Keratinocyte (primary cell): ENCODE measurements around the gene ADNP2. TPM values are rescaled to one million over a fixed set of nuclear protein-coding genes. Genes with fewer than 3 reads are reported as not detected.

Experiments
- DNase-seq: peaks from one replicate; pipeline ENCODE4 v3.0.0-alpha.2; 2011; ENCODE audit warnings: low read depth, missing footprints, low spot score
- FAIRE-seq: peaks from 2 replicates; lab custom pipeline; 2011; peaks lifted over from hg19 to GRCh38; lab: Jason Lieb, UNC
- H2AFZ ChIP-seq: 2 replicates; pipeline ENCODE4 v1.6.0; 2012; ENCODE audit warnings: low read length, control low read depth, inconsistent platforms; ENCODE audit not compliant: control insufficient read depth
- H3K27ac ChIP-seq: 2 replicates; pipeline ENCODE4 v1.5.1; 2011; ENCODE audit warnings: low read length; ENCODE audit not compliant: control insufficient read depth, insufficient read depth
- H3K27me3 ChIP-seq: 3 replicates; pipeline ENCODE4 v1.6.0; 2011; ENCODE audit warnings: low read length; ENCODE audit not compliant: control insufficient read depth, insufficient read depth; ENCODE audit errors: extremely low read depth
- H3K36me3 ChIP-seq, 2 experiments: 2 replicates in 1 of 2; 3 replicates in 1 of 2; pipeline ENCODE4 v1.5.1; 2011; ENCODE audit warnings: low read length in 2 of 2, mild to moderate bottlenecking in 1 of 2; ENCODE audit not compliant: control insufficient read depth in 2 of 2, insufficient read depth in 2 of 2; ENCODE audit errors: extremely low read depth in 1 of 2
- H3K4me1 ChIP-seq: 3 replicates; pipeline ENCODE4 v1.5.1; 2011; ENCODE audit warnings: low read length; ENCODE audit not compliant: control insufficient read depth, insufficient read depth; ENCODE audit errors: extremely low read depth
- H3K4me2 ChIP-seq: 3 replicates; pipeline ENCODE4 v1.6.0; 2011; ENCODE audit warnings: low read depth, low read length; ENCODE audit not compliant: control insufficient read depth, insufficient read depth; ENCODE audit errors: extremely low read depth
- H3K4me3 ChIP-seq, 3 experiments: fragments of 200-600 bp in 1 of 3; sonication (generic) in 1 of 3; 2 replicates in 2 of 3; 3 replicates in 1 of 3; pipeline ENCODE4 v1.5.1; 2011 to 2016; ENCODE audit warnings: low read length in 3 of 3, mild to moderate bottlenecking in 3 of 3, control low read depth in 2 of 3, inconsistent platforms in 1 of 3, low read depth in 1 of 3, mixed read lengths in 1 of 3, mixed run types in 1 of 3, moderate library complexity in 1 of 3; ENCODE audit not compliant: control insufficient read depth in 2 of 3, insufficient read depth in 2 of 3; ENCODE audit errors: extremely low read depth in 1 of 3
- H3K79me2 ChIP-seq: 2 replicates; pipeline ENCODE4 v1.6.0; 2012; ENCODE audit warnings: low read length; ENCODE audit not compliant: control insufficient read depth, insufficient read depth
- H3K9ac ChIP-seq: 3 replicates; pipeline ENCODE4 v1.6.0; 2011; ENCODE audit warnings: low read length; ENCODE audit not compliant: control insufficient read depth, insufficient read depth; ENCODE audit errors: extremely low read depth
- H3K9me1 ChIP-seq: 3 replicates; pipeline ENCODE4 v1.6.0; 2011; ENCODE audit warnings: low read length; ENCODE audit not compliant: control insufficient read depth, insufficient read depth; ENCODE audit errors: extremely low read depth
- H3K9me3 ChIP-seq: 2 replicates; pipeline ENCODE4 v1.5.1; 2012; ENCODE audit warnings: low read depth, low read length; ENCODE audit not compliant: control insufficient read depth
- H4K20me1 ChIP-seq: 3 replicates; pipeline ENCODE4 v1.6.0; 2011; ENCODE audit warnings: low read length; ENCODE audit not compliant: control insufficient read depth, insufficient read depth; ENCODE audit errors: extremely low read depth
- EZH2 ChIP-seq: IDR thresholded peaks from one replicate; pipeline ENCODE4 v1.6.1; 2012; ENCODE audit warnings: inconsistent platforms, mild to moderate bottlenecking, low read length, moderate library complexity
- dilution Hi-C: fragments of 300-500 bp; cut with MboI; formaldehyde crosslinking; loops from one replicate; pipeline ENCODE4 v1.7.0; 2020; ENCODE audit warnings: low sequenced_read_pairs; ENCODE audit not compliant: extremely low pct_ligation_motif_present
- polyA plus RNA-seq, 5 experiments: library from polyadenylated mRNA; depleted of rRNA in 3 of 5; stranded (reverse) in 3 of 5; stranded (forward) in 1 of 5; unstranded in 1 of 5; fragments of >200 nt; gene quantifications; 1 replicate in 1 of 5; 2 replicates in 3 of 5; 3 replicates in 1 of 5; pipeline versions ENCODE4 v1.2.1 to v1.2.3, GENCODE V29; 2011 to 2012; ENCODE audit warnings: missing spikeins in 2 of 5, low read depth in 1 of 5, low replicate concordance in 1 of 5
- TF ChIP-seq, protein P1 (sequence below), 3 experiments: IDR thresholded peaks in 1 of 3; conservative IDR thresholded peaks in 1 of 3; optimal IDR thresholded peaks in 1 of 3; 2 replicates in 2 of 3; 3 replicates in 1 of 3; pipeline versions ENCODE3 to v1.5.1; 2011; ENCODE audit warnings: low read length in 3 of 3, mild to moderate bottlenecking in 3 of 3, moderate library complexity in 2 of 3, control low read depth in 1 of 3, inconsistent platforms in 1 of 3; ENCODE audit not compliant: insufficient read depth in 2 of 3; ENCODE audit errors: extremely low read depth in 1 of 3

ADNP2 gene
- polyA plus RNA-seq, 1 donor (not counting 4 experiments of a cell fraction or from before 2014, with no cell fraction given) = 11.3 TPM

DNA sequence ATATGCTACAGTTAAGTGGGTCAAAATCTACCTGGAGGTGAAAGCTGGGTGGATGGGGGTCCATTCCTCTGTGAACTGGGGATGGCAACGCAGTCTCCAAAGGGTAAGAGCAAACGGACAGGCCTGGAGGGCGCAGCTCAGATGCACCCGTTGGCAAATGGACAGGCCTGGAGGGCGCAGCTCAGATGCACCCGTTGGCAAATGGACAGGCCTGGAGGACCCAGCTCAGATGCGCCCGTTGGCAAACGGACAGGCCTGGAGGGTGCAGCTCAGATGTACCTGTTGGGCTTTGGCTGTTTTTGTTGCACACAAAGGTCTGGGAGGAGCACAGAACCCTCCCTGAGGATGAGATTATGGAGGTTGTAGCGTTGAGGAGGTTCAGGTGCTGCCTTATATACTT lies 41.2 kb upstream of the ADNP2 start:
- FAIRE-seq (no peak), DNase-seq (no peak)
- H4K20me1 ChIP-seq = no peaks in the 10 kb centered on the region
- no peaks in the 10 kb centered on the region for H3K79me2 ChIP-seq
- H3K27ac ChIP-seq = no peak overlapping the region
- TF ChIP-seq, protein P1, sequence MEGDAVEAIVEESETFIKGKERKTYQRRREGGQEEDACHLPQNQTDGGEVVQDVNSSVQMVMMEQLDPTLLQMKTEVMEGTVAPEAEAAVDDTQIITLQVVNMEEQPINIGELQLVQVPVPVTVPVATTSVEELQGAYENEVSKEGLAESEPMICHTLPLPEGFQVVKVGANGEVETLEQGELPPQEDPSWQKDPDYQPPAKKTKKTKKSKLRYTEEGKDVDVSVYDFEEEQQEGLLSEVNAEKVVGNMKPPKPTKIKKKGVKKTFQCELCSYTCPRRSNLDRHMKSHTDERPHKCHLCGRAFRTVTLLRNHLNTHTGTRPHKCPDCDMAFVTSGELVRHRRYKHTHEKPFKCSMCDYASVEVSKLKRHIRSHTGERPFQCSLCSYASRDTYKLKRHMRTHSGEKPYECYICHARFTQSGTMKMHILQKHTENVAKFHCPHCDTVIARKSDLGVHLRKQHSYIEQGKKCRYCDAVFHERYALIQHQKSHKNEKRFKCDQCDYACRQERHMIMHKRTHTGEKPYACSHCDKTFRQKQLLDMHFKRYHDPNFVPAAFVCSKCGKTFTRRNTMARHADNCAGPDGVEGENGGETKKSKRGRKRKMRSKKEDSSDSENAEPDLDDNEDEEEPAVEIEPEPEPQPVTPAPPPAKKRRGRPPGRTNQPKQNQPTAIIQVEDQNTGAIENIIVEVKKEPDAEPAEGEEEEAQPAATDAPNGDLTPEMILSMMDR (optimal IDR thresholded peaks at IDR 0.05 in 1 of 3, IDR thresholded peaks at IDR 0.05 in 1 of 3, conservative IDR thresholded peaks at IDR 0.05 in 1 of 3; ENCODE audit: extremely low read depth in 1 of 3, insufficient read depth in 2 of 3, low read length in 3 of 3) = no peak
- no peak for TF ChIP-seq EZH2
- H3K9me3 ChIP-seq = no peaks in the 10 kb centered on the region
- H2AFZ ChIP-seq = no peak overlapping the region
- no peaks in the 10 kb centered on the region for H3K36me3 ChIP-seq
- H3K4me1 ChIP-seq = peaks cover 6% of the 10 kb centered on the region
- H3K9ac ChIP-seq = no peak overlapping the region
- no peaks in the 10 kb centered on the region for H3K27me3 ChIP-seq
- no peak overlapping the region for H3K4me3 ChIP-seq
- dilution Hi-C loops = no loop called here
- no peaks in the 10 kb centered on the region for H3K9me1 ChIP-seq
- no peak overlapping the region for H3K4me2 ChIP-seq

DNA sequence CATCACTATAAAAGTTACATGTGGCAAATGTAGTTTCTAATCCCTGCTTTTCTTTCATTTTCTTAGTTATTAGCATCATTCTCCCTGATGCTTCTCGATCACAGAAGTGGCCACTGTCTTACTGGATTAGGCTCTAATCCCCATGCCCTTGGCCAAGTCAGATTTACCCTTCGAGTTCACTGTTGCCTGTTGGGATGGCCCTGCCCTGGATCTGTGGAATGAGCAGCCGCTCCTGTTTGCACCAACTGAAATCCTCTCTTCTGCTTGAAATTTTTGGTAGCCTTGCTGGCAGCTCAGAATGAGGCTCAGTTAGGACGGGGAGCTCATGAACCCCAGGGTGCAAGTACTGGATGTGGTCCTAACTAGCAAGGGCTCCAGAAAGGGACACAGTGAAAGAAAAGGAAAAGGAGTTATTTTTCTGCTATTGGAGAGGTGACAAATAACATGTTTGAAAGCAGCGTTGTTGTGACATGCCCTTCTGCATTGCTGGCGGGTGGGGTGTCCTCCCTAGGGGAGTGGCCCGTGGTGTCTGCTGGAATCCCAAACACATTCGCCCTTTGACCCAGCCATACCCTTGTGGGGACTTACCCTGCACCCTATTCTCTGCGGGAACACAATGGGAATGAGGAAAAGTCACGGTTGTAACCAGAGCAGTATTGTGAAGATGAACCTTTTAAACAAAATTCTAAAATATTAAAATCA lies 40.3 kb upstream of the ADNP2 start:
- dilution Hi-C loops = no loop called here
- FAIRE-seq (peak; percentile 34), DNase-seq (no peak)
- H3K9me3 ChIP-seq = no peaks in the 10 kb centered on the region
- H4K20me1 ChIP-seq = no peaks in the 10 kb centered on the region
- H3K9ac ChIP-seq = no peak overlapping the region
- TF ChIP-seq EZH2 = no peak
- TF ChIP-seq, protein P1 (optimal IDR thresholded peaks at IDR 0.05 in 1 of 3, IDR thresholded peaks at IDR 0.05 in 1 of 3, conservative IDR thresholded peaks at IDR 0.05 in 1 of 3; ENCODE audit: extremely low read depth in 1 of 3, insufficient read depth in 2 of 3, low read length in 3 of 3) = no peak
- no peak overlapping the region for H3K27ac ChIP-seq
- H3K4me1 ChIP-seq = peaks cover 6% of the 10 kb centered on the region
- no peaks in the 10 kb centered on the region for H3K27me3 ChIP-seq
- H2AFZ ChIP-seq = peak overlapping the region; percentile 21
- H3K4me3 ChIP-seq = no peak overlapping the region
- H3K4me2 ChIP-seq = peak overlapping the region; percentile 20
- no peaks in the 10 kb centered on the region for H3K36me3 ChIP-seq
- H3K9me1 ChIP-seq = no peaks in the 10 kb centered on the region
- no peaks in the 10 kb centered on the region for H3K79me2 ChIP-seq
